HCT116 (cell line): ENCODE measurements around the gene LRRK2. TPM values are rescaled to one million over a fixed set of nuclear protein-coding genes. Genes with fewer than 3 reads are reported as not detected.

Experiments used
- ATAC-seq: fragments of 200-7000 bp; cut with Tn5 transposase; 2 replicates; pipeline ENCODE4 v1.9.1; 2020; ENCODE audit warnings: mild to moderate bottlenecking, moderate library complexity
- BruUV-seq: library from RNA; stranded (reverse); fragments of 400-500 nt; replicated peaks from 2 replicates; lab custom pipeline; 2021; lab: Mats Ljungman, UMichigan
- CTCF ChIA-PET: fragments of 300-600 bp; sonication (Branson Sonifier 250); formaldehyde crosslinking; loops from one replicate; lab custom pipeline; 2021; ENCODE audit warnings: antibody characterized with exemption; lab: Charles Lee
- POLR2A ChIA-PET: fragments of 300-600, 350-600 bp; sonication (Branson Sonifier 250); formaldehyde crosslinking; loops from one replicate; lab custom pipeline; 2021; ENCODE audit warnings: antibody characterized with exemption; lab: Charles Lee
- RAD21 ChIA-PET, 2 experiments: fragments of 300-600 bp; sonication (Branson Sonifier 250); formaldehyde crosslinking; loops; one replicate each; lab custom pipeline; 2023; ENCODE audit warnings: low total read pairs in 2 of 2; ENCODE audit not compliant: uncharacterized antibody in 2 of 2, unreplicated experiment in 2 of 2, low non-redundant PET in 1 of 2; lab: Charles Lee
- DNase-seq: peaks from one replicate; pipeline ENCODE4 v3.0.0-alpha.2; 2010; ENCODE audit warnings: low read depth, low spot score
- H2AFZ ChIP-seq: fragments of 200-600 bp; shearing (Covaris generic), sonication (generic); 2 replicates; pipeline ENCODE4 v1.6.1; 2017; ENCODE audit warnings: low read depth, mixed run types, mixed read lengths, antibody characterized with exemption, low read length; ENCODE audit not compliant: poor library complexity, severe bottlenecking
- H3K27ac ChIP-seq: 2 replicates; pipeline ENCODE4 v1.5.1; 2012; ENCODE audit warnings: low read depth, low read length
- H3K27me3 ChIP-seq: fragments of 200-600 bp; sonication (generic); 2 replicates; pipeline ENCODE4 v1.6.1; 2016; ENCODE audit warnings: mixed run types, low read length, mixed read lengths; ENCODE audit not compliant: insufficient read depth
- H3K36me3 ChIP-seq, 2 experiments: fragments of 200-500 bp in 1 of 2; fragments of 200-600 bp in 1 of 2; sonication (Bioruptor generic) in 1 of 2; sonication (generic) in 1 of 2; 2 replicates each; pipeline versions ENCODE4 v1.5.1 to v1.6.1; 2014 to 2016; ENCODE audit warnings: low read length in 2 of 2, inconsistent platforms in 1 of 2, mixed read lengths in 1 of 2, mixed run types in 1 of 2; ENCODE audit not compliant: insufficient read depth in 2 of 2, control insufficient read depth in 1 of 2
- H3K4me1 ChIP-seq, 2 experiments: fragments of 200-600 bp in 1 of 2; sonication (generic) in 1 of 2; 2 replicates each; pipeline versions ENCODE4 v1.5.1 to v1.6.1; 2012 to 2017; ENCODE audit warnings: low read length in 2 of 2, inconsistent platforms in 1 of 2, mild to moderate bottlenecking in 1 of 2, mixed read lengths in 1 of 2, mixed run types in 1 of 2, moderate library complexity in 1 of 2; ENCODE audit not compliant: insufficient read depth in 2 of 2, control insufficient read depth in 1 of 2
- H3K4me2 ChIP-seq: fragments of 200-600 bp; sonication (generic); 2 replicates; pipeline ENCODE4 v1.6.1; 2017; ENCODE audit warnings: mixed run types, low read length, mixed read lengths
- H3K4me3 ChIP-seq, 2 experiments: fragments of 200-600 bp in 1 of 2; sonication (generic) in 1 of 2; replicated peaks in 1 of 2; 2 replicates each; pipeline ENCODE4 v1.5.1; 2011 to 2016; ENCODE audit warnings: low read length in 2 of 2, control low read depth in 1 of 2, low read depth in 1 of 2, mild to moderate bottlenecking in 1 of 2, mixed read lengths in 1 of 2, mixed run types in 1 of 2
- H3K79me2 ChIP-seq: fragments of 200-600 bp; sonication (generic); 2 replicates; pipeline ENCODE4 v1.6.1; 2017; ENCODE audit warnings: mild to moderate bottlenecking, mixed run types, low read length, moderate library complexity, mixed read lengths; ENCODE audit not compliant: insufficient read depth
- H3K9ac ChIP-seq: fragments of 200-600 bp; sonication (generic); 2 replicates; pipeline ENCODE4 v1.6.1; 2016; ENCODE audit warnings: low read length, mixed read lengths
- H3K9me2 ChIP-seq: fragments of 200-600 bp; sonication (generic), shearing (Covaris generic); 2 replicates; pipeline ENCODE4 v1.6.1; 2017; ENCODE audit warnings: mixed run types, mild to moderate bottlenecking, moderate library complexity; ENCODE audit not compliant: insufficient read depth
- H3K9me3 ChIP-seq, 2 experiments: fragments of 200-500 bp in 1 of 2; fragments of 200-600 bp in 1 of 2; sonication (Bioruptor generic) in 1 of 2; sonication (generic) in 1 of 2; 2 replicates each; pipeline ENCODE4 v1.6.1; 2014 to 2017; ENCODE audit warnings: low read length in 2 of 2, mixed read lengths in 2 of 2, inconsistent platforms in 1 of 2, low read depth in 1 of 2, mild to moderate bottlenecking in 1 of 2, mixed run types in 1 of 2, moderate library complexity in 1 of 2; ENCODE audit not compliant: control insufficient read depth in 1 of 2, insufficient read depth in 1 of 2
- H4K20me1 ChIP-seq: fragments of 200-600 bp; sonication (generic), shearing (Covaris generic); 2 replicates; pipeline ENCODE4 v1.6.1; 2017; ENCODE audit warnings: mixed run types, mild to moderate bottlenecking, moderate library complexity; ENCODE audit not compliant: insufficient read depth
- EZH2 ChIP-seq: fragments of 200-600 bp; sonication (generic); IDR thresholded peaks from 2 replicates; pipeline ENCODE4 v1.6.1; 2017; ENCODE audit warnings: antibody characterized with exemption, mixed run types
- EZH2phosphoT487 ChIP-seq: fragments of 200-600 bp; IDR thresholded peaks from 2 replicates; pipeline ENCODE4 v1.6.1; 2018; ENCODE audit warnings: antibody characterized with exemption, borderline replicate concordance
- RAD21 ChIP-seq: IDR thresholded peaks from 2 replicates; pipeline ENCODE4 v1.6.1; 2012; ENCODE audit warnings: low read depth, mild to moderate bottlenecking
- SIN3A ChIP-seq: IDR thresholded peaks from 2 replicates; pipeline ENCODE4 v1.6.1; 2012; ENCODE audit warnings: low read depth
- intact Hi-C: fragments of 100-400 bp; cut with micrococcal nuclease; formaldehyde crosslinking; loops from 2 replicates; pipeline ENCODE4 v1.10.0; 2022
- total RNA-seq: library from RNA; stranded (reverse); gene quantifications from one replicate; pipeline ENCODE4 v1.2.1, GENCODE V29; 2021; ENCODE audit not compliant: unreplicated experiment
- TF ChIP-seq, protein P1 (sequence below): IDR thresholded peaks from 2 replicates; pipeline ENCODE4 v1.6.1; 2012
- TF ChIP-seq, protein P2 (sequence below): IDR thresholded peaks from 2 replicates; pipeline ENCODE4 v1.6.1; 2011; ENCODE audit warnings: mild to moderate bottlenecking, low read length, moderate library complexity; ENCODE audit not compliant: insufficient replicate concordance; ENCODE audit errors: extremely low read depth

Gene LRRK2
- total RNA-seq, 1 experiment from 2014 or later: 0.20 TPM

DNA sequence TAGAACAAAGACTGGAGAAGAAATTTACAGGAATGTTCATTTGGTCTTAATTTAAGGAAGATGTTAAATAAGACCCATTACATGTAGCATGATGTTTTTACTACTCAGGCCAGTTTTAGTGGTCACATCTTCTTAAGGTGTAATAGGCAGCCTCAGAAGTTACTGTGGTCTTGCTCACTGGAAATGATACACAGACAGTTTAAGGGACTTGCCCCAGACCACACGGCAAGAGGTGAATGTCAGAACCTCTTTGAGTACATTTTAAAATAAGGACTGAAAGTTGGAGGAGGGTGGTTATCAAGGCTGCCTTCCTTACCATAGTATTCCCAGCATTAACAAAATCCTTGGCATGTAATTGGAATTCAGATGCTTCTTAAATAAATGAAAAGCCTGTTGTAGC lies 37.9 kb downstream of the LRRK2 start:
- ATAC-seq (no peak), DNase-seq (no peak)
- Histone ChIP-seq H3K79me2 (no peaks in the 10 kb centered on the region), H3K36me3 (no peaks in the 10 kb centered on the region), H3K4me1 (no peaks in the 10 kb centered on the region), H3K4me2 (no peak overlapping the region), H3K4me3 (no peak overlapping the region), H4K20me1 (no peaks in the 10 kb centered on the region), H2AFZ (no peak overlapping the region), H3K9ac (no peak overlapping the region), H3K27ac (no peak overlapping the region), H3K9me2 (no peaks in the 10 kb centered on the region), H3K9me3 (peaks cover 0 to 3% of the 10 kb centered on the region in 2 experiments; a peak in 1 of 4 replicates), H3K27me3 (no peaks in the 10 kb centered on the region)
- no TSS peak for BruUV-seq
- ChIA-PET CTCF (no interaction called here), POLR2A (no interaction called here), RAD21 (no interaction called here)
- TF ChIP-seq EZH2phosphoT487: no peak
- intact Hi-C loops: no loop called here

DNA sequence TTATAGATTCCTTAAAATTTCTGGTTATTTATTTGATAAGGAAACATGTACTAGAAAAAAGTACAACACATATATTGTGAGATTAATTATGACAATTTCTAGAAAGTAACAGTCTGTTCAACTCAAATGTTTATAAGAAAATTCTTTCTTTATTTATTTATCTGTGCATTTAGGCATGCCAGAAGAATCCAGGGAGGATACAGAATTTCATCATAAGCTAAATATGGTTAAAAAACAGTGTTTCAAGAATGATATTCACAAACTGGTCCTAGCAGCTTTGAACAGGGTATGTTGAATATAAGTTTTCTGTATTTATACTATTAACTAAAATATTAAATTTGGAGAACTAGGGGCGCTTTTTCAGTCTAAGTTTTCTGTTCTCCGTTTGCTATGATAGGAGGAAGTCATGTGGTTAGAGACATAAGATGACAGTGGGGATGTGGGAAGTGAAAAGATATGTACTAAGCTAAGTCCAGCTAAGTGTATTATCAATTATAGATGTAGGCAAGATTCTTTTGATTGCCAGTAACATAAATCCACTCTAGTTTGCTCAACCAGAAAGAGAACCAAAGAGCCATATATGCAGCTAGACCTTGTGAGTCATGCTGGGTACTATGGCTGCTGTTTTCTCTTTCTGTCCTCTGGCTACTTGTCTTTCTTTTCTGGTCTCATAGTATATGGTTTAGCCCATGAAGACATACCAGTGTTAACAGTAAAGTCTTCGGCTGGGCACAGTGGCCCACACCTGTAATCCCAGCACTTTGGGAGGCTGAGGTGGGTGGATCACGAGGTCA lies 39.0 kb downstream of the LRRK2 start:
- no peaks in the 10 kb centered on the region for H3K27me3 ChIP-seq
- BruUV-seq: no TSS peak

More for the DNA sequence above, 39.0 kb downstream of the LRRK2 start:
- POLR2A ChIA-PET: no interaction called here
- no peak for DNase-seq
- TF ChIP-seq RAD21 (no peak), EZH2phosphoT487 (no peak), SIN3A (no peak), EZH2 (no peak)
- TF ChIP-seq, protein P1, sequence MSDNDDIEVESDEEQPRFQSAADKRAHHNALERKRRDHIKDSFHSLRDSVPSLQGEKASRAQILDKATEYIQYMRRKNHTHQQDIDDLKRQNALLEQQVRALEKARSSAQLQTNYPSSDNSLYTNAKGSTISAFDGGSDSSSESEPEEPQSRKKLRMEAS: no peak
- TF ChIP-seq, protein P2, sequence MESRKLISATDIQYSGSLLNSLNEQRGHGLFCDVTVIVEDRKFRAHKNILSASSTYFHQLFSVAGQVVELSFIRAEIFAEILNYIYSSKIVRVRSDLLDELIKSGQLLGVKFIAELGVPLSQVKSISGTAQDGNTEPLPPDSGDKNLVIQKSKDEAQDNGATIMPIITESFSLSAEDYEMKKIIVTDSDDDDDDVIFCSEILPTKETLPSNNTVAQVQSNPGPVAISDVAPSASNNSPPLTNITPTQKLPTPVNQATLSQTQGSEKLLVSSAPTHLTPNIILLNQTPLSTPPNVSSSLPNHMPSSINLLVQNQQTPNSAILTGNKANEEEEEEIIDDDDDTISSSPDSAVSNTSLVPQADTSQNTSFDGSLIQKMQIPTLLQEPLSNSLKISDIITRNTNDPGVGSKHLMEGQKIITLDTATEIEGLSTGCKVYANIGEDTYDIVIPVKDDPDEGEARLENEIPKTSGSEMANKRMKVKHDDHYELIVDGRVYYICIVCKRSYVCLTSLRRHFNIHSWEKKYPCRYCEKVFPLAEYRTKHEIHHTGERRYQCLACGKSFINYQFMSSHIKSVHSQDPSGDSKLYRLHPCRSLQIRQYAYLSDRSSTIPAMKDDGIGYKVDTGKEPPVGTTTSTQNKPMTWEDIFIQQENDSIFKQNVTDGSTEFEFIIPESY: no peak
- TF ChIP-seq, all 23 proteins: peak for 0
- RAD21 ChIA-PET: no interaction called here
- H2AFZ ChIP-seq: no peak overlapping the region
- H3K4me3 ChIP-seq: no peak overlapping the region
- intact Hi-C loops: no loop called here
- H3K9ac ChIP-seq: no peak overlapping the region
- H3K27ac ChIP-seq: no peak overlapping the region
- H3K4me1 ChIP-seq: no peaks in the 10 kb centered on the region
- no peak for ATAC-seq
- CTCF ChIA-PET: no interaction called here
- no peaks in the 10 kb centered on the region for H3K36me3 ChIP-seq
- no peak overlapping the region for H3K4me2 ChIP-seq
- H3K9me2 ChIP-seq: no peaks in the 10 kb centered on the region
- no peaks in the 10 kb centered on the region for H3K79me2 ChIP-seq
- no peaks in the 10 kb centered on the region for H4K20me1 ChIP-seq
- peaks cover 0 to 3% of the 10 kb centered on the region in 2 experiments; a peak in 1 of 4 replicates for H3K9me3 ChIP-seq
